WERI-Rb-1 (cell line): ENCODE measurements around the gene REN.
A peak's percentile ranks its signal among the peaks of the same experiment; 100 is the strongest.

Experiments
- DNase-seq: peaks from one replicate; pipeline ENCODE4 v3.0.0-alpha.2; 2020
- H3K27ac ChIP-seq: fragments of 250-450 bp; sonication (Bioruptor Pico); 2 replicates; pipeline ENCODE4 v1.5.1; 2020; ENCODE audit warnings: mild to moderate bottlenecking, moderate library complexity
- H3K27me3 ChIP-seq: fragments of 250-450 bp; sonication (Bioruptor Pico); 2 replicates; pipeline ENCODE4 v1.5.1; 2021; ENCODE audit warnings: mild to moderate bottlenecking, low read depth, moderate library complexity; ENCODE audit not compliant: insufficient read depth, severe bottlenecking
- H3K36me3 ChIP-seq: fragments of 250-450 bp; sonication (Bioruptor Pico); 2 replicates; pipeline ENCODE4 v1.5.1; 2020; ENCODE audit warnings: mild to moderate bottlenecking, moderate library complexity
- H3K4me3 ChIP-seq: 2 replicates; pipeline ENCODE4 v1.5.1; 2011; ENCODE audit warnings: low read depth, mild to moderate bottlenecking, control low read depth, low read length
- H3K9me3 ChIP-seq: fragments of 250-450 bp; sonication (Bioruptor Pico); 2 replicates; pipeline ENCODE4 v1.5.1; 2021; ENCODE audit warnings: mild to moderate bottlenecking, moderate library complexity; ENCODE audit not compliant: severe bottlenecking
- CTCF ChIP-seq: IDR thresholded peaks from 2 replicates; pipeline ENCODE4 v1.5.1; 2011; ENCODE audit warnings: low read depth, mild to moderate bottlenecking, control low read depth, inconsistent platforms, low read length

The REN gene

DNA sequence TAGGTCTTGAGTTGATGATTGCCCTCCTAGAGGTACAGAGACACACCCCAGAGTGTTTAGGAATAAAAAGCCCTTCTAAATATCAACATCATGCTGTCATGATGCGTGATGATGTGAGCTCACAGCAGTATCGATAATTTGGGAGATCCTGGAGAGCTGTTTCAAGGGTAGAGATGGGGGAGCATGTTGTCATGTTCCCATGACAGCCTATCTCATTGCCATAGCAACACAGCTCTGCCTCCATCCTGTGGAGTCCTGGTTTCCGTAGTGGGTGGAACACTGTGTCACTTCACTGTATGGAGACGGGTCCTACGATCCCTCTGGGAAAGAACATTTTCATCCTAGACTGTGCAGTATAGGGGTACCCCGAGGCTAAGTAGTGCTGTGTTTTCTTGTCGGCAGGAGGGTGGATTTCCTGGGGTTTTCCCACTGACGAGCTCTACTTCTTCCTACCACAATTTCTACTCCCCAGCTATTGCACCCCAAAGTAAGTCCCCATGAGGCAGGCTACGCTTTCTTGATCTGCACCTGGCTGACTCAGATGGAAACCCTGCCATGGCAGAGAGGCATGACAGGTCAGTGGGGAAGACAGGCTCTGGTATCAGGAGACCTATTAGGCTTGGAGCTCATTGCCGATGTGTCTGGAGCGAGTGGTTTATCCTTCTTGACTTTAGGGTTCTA is 23.0 kb upstream of the REN start:
- Histone ChIP-seq H3K27me3 (no peaks in the 10 kb centered on the region), H3K36me3 (no peaks in the 10 kb centered on the region), H3K4me3 (no peak overlapping the region), H3K27ac (no peak overlapping the region), H3K9me3 (no peaks in the 10 kb centered on the region)
- TF ChIP-seq CTCF: no peak
- DNase-seq: no peak

DNA sequence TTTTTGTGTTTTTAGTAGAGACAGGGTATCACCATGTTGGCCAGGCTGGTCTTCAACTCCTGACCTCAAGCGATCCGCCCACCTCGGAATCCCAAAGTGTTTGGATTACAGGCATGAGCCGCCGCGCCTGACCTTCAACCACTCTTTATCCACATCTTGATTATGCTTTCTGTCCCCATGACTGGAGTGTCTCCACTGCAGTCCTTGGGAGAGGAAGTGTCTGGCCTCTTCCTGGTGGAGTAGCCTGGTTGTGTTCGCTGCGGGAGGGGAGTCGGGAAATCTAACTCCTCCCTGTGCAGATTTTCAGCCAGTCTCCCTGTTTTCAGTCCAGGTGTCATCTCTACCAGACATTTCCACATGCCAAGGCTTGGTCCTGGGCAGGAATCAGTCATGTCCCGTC is 20.5 kb upstream of the REN start:
- Histone ChIP-seq H3K9me3 (peaks cover 3% of the 10 kb centered on the region), H3K27ac (no peak overlapping the region), H3K36me3 (no peaks in the 10 kb centered on the region), H3K4me3 (no peak overlapping the region), H3K27me3 (no peaks in the 10 kb centered on the region)
- TF ChIP-seq CTCF: no peak
- DNase-seq: peak; percentile 54

GRCh38 chr1:204181116-204181515 is 15.0 kb upstream of the REN start:
- H3K27ac ChIP-seq: no peak overlapping the region
- TF ChIP-seq CTCF: no peak
- peaks cover 24% of the 10 kb centered on the region for H3K9me3 ChIP-seq
- no peak overlapping the region for H3K4me3 ChIP-seq
- no peaks in the 10 kb centered on the region for H3K36me3 ChIP-seq
- no peaks in the 10 kb centered on the region for H3K27me3 ChIP-seq
- DNase-seq: no peak

DNA sequence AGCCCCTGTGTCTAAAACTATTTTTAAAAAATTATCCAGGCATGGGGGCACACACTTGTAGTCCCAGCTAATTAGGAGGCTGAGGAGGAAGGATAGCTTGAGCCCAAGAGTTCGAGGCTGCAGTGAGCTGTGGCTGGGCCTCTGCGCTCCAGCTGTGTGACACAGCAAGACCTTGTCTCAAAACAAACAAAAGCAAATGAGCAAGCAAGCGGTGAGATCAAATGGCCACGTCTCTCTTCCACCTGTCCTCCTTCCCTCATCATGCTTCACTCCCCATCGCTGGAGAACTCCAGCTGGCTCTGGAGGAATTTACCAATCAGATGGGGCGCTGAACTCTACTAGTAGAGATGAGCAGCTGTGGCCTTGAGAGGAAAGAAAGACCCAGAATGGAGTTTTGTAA is 14.0 kb upstream of the REN start:
- Histone ChIP-seq H3K27me3 (no peaks in the 10 kb centered on the region), H3K36me3 (no peaks in the 10 kb centered on the region), H3K4me3 (no peak overlapping the region), H3K27ac (no peak overlapping the region), H3K9me3 (peaks cover 24% of the 10 kb centered on the region)
- TF ChIP-seq CTCF: no peak
- no peak for DNase-seq

- no peak for DNase-seq
Measured at GRCh38 chr1:204178487-204179281, 12.5 kb upstream of the REN start.

More at GRCh38 chr1:204178487-204179281, 12.5 kb upstream of the REN start:
- TF ChIP-seq CTCF: no peak
- Histone ChIP-seq H3K4me3 (no peak overlapping the region), H3K36me3 (no peaks in the 10 kb centered on the region), H3K9me3 (peaks cover 24% of the 10 kb centered on the region), H3K27me3 (no peaks in the 10 kb centered on the region), H3K27ac (no peak overlapping the region; the same call in 1 of the 2 replicates)
